GM12873 (cell line): ENCODE results near the gene USP6.

Experiments
- TF ChIP-seq, protein P1 (sequence below): IDR thresholded peaks from 2 replicates; pipeline ENCODE4 v1.5.1; 2012; ENCODE audit warnings: low read depth, mild to moderate bottlenecking, moderate library complexity, low read length, control low read depth; ENCODE audit not compliant: insufficient read depth; ENCODE audit errors: missing control alignments

Gene USP6

GRCh38 chr17:5092218-5093010 lies 23.4 kb upstream of the USP6 start:
- TF ChIP-seq, protein P1, sequence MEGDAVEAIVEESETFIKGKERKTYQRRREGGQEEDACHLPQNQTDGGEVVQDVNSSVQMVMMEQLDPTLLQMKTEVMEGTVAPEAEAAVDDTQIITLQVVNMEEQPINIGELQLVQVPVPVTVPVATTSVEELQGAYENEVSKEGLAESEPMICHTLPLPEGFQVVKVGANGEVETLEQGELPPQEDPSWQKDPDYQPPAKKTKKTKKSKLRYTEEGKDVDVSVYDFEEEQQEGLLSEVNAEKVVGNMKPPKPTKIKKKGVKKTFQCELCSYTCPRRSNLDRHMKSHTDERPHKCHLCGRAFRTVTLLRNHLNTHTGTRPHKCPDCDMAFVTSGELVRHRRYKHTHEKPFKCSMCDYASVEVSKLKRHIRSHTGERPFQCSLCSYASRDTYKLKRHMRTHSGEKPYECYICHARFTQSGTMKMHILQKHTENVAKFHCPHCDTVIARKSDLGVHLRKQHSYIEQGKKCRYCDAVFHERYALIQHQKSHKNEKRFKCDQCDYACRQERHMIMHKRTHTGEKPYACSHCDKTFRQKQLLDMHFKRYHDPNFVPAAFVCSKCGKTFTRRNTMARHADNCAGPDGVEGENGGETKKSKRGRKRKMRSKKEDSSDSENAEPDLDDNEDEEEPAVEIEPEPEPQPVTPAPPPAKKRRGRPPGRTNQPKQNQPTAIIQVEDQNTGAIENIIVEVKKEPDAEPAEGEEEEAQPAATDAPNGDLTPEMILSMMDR = no peak

DNA sequence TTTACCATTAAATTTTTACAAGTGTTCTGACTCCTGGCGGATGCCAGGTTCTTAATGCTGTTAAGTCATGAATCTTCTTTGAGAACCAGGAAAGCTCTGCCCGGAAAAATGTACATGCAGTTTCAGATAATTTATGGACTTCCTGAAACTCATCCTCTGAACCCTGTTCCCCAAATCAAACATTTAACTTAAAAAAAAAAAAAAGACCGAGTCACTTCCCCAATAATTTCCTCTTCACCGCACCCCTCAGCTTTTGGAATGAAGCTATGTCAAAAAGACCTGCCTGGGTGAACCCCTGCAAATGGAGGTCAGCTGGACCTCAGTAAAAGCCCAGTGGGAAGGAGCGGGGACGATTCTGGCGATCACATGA lies 19.1 kb upstream of the USP6 start:
- TF ChIP-seq, protein P1 = no peak

DNA sequence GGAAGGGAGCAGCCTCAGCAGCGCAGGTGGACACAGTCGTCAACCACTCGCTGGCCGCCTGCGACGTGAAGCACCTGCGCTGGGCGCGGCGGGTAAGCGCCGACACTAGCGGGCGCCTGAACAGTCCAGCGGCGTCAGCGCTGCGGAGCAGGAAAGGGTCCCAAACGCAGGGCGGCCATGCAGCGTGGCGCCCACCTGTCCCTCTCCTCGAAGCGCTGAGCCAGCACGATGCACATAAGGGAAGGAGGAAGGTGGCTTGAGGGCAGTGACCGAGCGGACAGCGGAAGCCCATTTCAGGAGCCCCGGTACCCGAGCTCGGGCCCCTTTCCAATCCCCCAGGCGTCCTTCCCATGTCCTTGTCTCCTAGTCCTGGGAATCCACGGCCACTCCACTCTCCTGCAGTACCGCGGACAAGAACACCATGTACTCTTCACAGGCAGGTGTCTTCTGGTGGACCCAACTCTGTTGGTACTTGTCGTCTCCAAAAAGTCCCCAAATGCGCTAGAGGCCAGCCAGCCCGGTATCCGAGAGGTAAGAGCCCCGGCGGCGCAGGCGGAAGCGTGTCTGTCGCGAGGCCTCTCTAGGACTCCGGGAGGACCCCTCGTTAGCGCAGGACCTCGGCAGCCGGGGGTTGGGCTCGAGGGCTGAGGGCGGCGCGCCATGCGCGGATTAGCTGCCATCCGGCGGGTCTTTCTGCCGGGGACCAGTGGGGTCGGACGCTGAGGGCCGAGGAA lies 18.6 kb upstream of the USP6 start:
- TF ChIP-seq, protein P1 = no peak

GRCh38 chr17:5099271-5099670 lies 16.6 kb upstream of the USP6 start:
- TF ChIP-seq, protein P1 = no peak

GRCh38 chr17:5100832-5101231 lies 15.0 kb upstream of the USP6 start:
- TF ChIP-seq, protein P1 = no peak

DNA sequence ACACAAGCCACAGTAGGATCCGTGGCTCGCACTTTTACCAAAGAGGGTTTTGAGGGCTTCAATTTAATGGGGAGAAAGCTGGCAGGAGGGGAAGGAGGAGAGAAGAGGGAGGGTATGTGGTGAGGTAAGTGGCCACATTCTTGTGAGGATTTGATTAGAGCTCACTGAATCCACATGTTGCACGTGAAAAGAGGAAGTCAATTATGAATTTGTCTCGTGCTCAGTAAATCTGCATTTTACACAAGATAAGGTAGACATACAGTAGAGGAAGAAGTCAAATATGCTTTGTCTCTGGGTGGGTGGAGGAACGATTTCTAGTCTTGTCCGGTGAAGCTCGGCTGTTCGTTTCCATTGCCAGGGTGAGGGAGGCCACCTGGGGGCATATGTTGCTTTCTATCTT lies 5.0 kb upstream of the USP6 start:
- TF ChIP-seq, protein P1 = no peak

DNA sequence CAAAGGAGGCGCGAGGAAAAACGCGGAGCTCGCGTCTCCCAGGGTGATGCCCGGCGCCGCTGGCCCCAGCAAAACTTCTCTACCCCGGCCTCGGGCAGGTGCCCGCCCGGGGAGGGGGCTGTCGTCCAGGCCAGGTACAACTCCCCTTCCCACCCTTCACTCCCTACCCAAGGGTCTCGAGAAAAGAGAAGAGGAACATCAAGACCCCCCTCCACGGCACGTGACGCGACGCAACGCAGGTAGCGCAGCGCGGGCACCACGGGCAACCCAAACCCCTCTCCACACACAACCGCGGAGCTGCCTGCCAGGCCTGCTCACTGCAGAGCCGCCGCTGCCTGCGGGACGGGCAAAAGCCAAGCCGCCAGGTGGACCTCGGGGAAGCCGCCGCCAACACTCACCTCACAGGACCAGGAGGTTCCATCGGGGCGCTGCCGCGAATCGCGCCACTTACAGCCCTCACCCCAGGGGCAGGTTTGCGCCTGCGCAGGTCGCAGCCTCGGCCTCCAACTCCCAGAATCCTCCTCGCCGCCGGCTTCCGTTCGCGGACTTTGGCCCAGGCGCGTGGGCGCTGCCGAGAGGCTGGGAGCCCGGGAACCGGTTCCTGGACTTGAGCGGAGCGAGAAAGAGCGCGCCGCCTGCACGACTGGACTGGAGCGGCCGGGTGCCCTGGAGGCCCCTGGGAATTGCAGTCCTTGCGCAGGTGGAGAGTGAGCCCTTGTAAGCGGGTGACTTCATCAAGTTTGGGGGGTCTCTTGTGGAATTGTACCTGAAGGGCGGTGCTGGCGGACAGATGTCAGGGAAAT lies 4.2 kb upstream of the USP6 start, which contains the start of gene ZNF232:
Gene ZNF232, minus strand, starts transcription at position 477 of the 803 bp plus-strand sequence. Its CDS starts 56 bp downstream, at position 421.
- TF ChIP-seq, protein P1 = no peak
